K562 (cell line): ENCODE results near the gene SYMPK.
A peak's percentile ranks its signal among the peaks of the same experiment; 100 is the strongest.

Experiments used
- CREB1 ChIP-seq, 2 experiments: sonication (generic) in 1 of 2; formaldehyde crosslinking in 1 of 2; IDR thresholded peaks; 2 replicates each; pipeline versions ENCODE4 v1.6.1 to v1.8.0; 2012 to 2022; ENCODE audit warnings: inconsistent platforms in 1 of 2, mild to moderate bottlenecking in 1 of 2, missing genetic modification reagents in 1 of 2, moderate library complexity in 1 of 2
- CTCF ChIP-seq, 3 experiments: IDR thresholded peaks in 2 of 3; conservative IDR thresholded peaks in 1 of 3; 2 replicates each; pipeline ENCODE4 v1.5.1; 2011 to 2012; ENCODE audit warnings: low read length in 3 of 3, mild to moderate bottlenecking in 3 of 3, control low read depth in 2 of 3, improper control_type of control experiment in 1 of 3, inconsistent platforms in 1 of 3, low read depth in 1 of 3, mixed read lengths in 1 of 3, moderate library complexity in 1 of 3; ENCODE audit not compliant: insufficient read depth in 2 of 3
- KDM4B ChIP-seq, 2 experiments: fragments of 450-650 bp in 1 of 2; sonication (generic) in 1 of 2; IDR thresholded peaks; 2 replicates each; pipeline ENCODE4 v1.6.1; 2016 to 2017; ENCODE audit warnings: borderline replicate concordance in 2 of 2, antibody characterized with exemption in 1 of 2, low read depth in 1 of 2, mild to moderate bottlenecking in 1 of 2
- NFATC3 ChIP-seq: fragments of 450-650 bp; IDR thresholded peaks from 2 replicates; pipeline ENCODE4 v1.6.1; 2017; ENCODE audit warnings: mild to moderate bottlenecking
- PHF21A ChIP-seq: fragments of 450-650 bp; IDR thresholded peaks from 2 replicates; pipeline ENCODE4 v1.6.1; 2017; ENCODE audit warnings: low read depth, borderline replicate concordance
- POLR2A ChIP-seq: fragments of 450-650 bp; conservative IDR thresholded peaks from 2 replicates; pipeline ENCODE4 v1.6.1; 2016
- RAD51 ChIP-seq: fragments of 450-650 bp; IDR thresholded peaks from 2 replicates; pipeline ENCODE4 v1.7.1; 2016; ENCODE audit warnings: low read depth, mild to moderate bottlenecking, borderline replicate concordance
- SIN3A ChIP-seq, 2 experiments: fragments of 150-350 bp in 1 of 2; IDR thresholded peaks; 2 replicates each; pipeline ENCODE4 v1.6.1; 2011 to 2016; ENCODE audit warnings: borderline replicate concordance in 2 of 2, low read depth in 2 of 2, low read length in 2 of 2, mild to moderate bottlenecking in 2 of 2, moderate library complexity in 2 of 2; ENCODE audit not compliant: control insufficient read depth in 1 of 2
- ZFP30 ChIP-seq: fragments of 250-450 bp; sonication (Bioruptor Pico); IDR thresholded peaks from 2 replicates; pipeline ENCODE4 v1.8.0; 2022; ENCODE audit warnings: moderate library complexity, mild to moderate bottlenecking, inconsistent platforms, borderline replicate concordance

DNA sequence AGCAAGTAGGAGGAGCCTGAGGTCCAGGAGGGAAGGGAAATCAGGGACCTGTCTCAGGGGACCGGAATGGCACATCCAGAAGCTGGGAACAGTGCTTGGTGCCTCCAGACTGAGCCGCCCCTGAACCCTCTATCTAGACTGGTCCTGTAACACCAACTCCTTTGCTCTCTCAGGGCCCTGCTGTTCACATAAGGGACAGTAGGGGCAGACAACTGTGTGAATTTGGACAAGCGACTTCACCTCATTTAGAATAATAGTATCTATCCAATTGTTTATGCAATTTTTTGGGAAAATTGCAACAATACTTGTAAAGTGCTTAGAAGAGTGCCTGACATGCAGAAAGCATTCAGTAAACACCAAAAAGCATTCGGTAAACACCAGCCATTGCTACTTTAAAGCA lies 14.0 kb downstream of the SYMPK start:
- TF ChIP-seq POLR2A (no peak), NFATC3 (no peak), CTCF (IDR thresholded peaks at IDR 0.05 in 2 of 3, conservative IDR thresholded peaks at IDR 0.05 in 1 of 3; ENCODE audit: insufficient read depth in 2 of 3, low read depth in 1 of 3, low read length in 3 of 3) (peak; percentile 22 to 47 (median 36); a peak in 4 of 6 replicates), PHF21A (no peak), CREB1 (IDR thresholded peaks at IDR 0.05) (no peak), CREB1 (CRISPR knock-in tag; IDR thresholded peaks at IDR 0.05) (no peak), RAD51 (no peak), ZFP30 (CRISPR knock-in tag) (no peak), SIN3A (IDR thresholded peaks at IDR 0.05; ENCODE audit: borderline replicate concordance in 2 of 2, control insufficient read depth in 1 of 2, low read depth in 2 of 2, low read length in 2 of 2) (no peak), KDM4B (IDR thresholded peaks at IDR 0.05; ENCODE audit: borderline replicate concordance in 2 of 2, low read depth in 1 of 2) (no peak)
